SKM-1 treated with dmso at 0.1 percent for 144 hours (cell line): ENCODE results near the gene HTRA3.

Experiments used
- DNase-seq: peaks from one replicate; lab custom pipeline; 2025; ENCODE audit not compliant: unreplicated experiment; lab: John Stamatoyannopoulos, UW

The HTRA3 gene

DNA sequence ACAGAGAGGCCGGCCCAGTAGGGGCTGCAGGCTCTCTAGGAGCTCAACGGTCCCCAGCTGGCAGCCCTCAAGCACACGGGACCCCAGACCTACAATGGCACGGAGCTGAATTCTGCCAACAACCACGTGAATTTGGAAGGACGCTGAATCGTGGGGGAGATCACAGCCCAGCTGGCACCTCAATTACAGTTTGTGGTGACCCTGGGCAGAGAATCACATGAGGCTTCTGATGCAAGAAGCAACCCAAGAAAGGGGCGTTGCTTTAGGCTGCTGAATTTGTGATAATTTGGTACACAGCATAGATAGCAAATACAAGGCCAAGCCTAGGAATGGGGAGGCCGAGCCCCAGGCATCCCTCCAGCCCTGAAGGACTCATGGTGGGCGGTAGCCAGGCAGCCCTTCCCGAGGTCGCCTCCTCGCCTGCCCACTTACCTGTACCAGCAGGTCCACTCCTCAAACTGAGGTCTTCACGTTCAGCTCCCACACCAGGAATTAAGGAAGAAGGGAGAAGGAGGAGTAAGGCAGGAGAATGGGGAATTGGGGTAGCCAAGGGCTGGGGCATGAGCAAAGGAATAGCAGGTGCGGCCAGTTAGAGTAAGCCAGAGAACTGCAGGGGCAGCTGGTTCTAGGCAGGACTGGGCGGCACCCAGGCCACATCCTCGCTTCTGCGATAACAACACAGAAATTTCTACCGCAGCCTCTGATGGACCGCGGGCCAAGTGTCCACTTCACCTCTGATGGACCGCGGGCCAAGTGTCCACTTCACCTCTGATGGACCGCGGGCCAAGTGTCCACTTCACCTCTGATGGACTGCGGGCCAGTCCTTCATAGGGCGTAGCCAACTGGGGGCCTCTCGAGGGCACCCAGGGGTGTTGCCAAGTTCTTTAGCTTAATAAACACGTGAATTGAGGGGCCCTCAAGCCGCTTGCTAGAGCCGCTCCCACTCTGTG lies 23.4 kb upstream of the HTRA3 start:
- DNase-seq = no peak

DNA sequence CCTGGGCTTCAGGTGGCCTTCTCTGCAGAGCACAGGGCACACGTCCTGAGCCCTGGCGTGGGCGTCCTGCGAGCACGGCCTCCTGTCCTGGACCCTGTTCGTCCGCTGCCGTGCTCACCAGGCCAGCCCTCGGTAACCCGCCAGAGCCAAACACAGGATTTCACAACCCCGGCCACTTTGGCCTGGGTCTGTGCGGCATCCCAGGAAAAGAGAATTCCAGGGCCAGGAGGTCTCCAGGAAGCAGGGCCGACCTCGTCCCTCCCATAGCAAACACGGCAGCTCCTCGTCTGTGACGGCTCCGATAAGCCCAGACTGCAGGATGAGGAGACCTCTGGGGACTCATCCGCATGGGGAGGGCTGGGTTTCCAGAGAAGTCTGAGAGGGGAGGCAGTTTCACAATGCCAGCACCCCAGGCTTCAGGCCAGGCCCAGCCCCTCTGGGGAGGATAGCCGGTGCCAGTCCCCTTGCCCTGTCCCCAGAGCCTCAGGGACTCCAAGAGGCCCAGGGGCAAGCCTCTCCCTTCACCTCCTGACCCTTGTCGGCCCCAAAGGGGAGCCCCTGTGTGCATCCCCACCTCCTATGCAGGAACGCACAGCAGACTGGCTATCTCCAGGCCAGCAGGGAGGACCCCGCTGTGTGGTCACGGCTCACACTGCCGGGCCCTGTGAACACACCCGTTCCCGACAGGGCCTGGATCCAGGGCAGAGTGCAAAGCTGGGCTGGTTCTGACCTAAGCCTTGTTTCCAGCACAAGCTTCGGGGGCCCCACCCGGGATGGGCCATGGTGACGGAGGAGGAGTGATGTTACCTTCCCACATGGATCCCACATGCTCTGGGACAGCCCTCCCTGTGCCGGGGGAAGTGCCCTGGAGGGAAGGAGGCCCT lies 22.3 kb upstream of the HTRA3 start:
- DNase-seq = no peak

DNA sequence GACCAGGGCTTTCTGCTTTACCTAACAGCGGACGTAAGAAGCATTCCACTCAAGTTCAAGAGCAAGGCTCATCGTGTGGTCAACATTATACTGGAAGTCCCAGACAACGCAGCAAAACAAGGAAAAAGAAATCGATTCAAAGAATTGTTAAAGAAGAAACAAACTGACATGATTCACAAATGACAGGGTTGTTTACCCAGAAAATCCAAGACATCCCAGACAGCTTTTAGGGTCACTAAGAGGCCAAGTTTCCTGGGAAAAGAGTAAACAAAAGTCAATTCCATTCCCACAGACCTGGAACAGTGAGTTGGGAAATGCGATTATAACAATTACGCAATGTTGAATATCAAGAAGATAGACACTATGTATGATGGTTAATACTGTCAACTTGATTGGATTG lies 21.5 kb upstream of the HTRA3 start:
- no peak for DNase-seq

DNA sequence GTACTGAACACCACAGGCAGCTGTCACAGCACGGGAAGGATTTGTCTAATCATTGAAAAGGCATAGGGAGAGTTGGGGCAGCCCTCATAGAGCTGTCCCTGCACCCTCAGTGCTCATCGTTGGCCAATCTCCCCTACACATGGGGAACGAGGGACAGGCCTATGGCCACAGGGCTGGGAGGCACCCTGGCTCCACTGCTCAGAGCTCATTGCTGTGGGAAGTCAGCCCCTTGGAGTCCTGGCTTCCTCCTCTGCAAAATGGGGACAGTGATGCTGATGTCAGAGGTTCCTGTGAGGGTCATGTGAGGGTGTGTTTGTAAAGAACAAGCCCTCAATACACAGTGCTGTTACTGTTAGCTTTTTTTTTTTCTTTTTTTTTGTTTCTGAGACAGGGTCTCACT lies 19.3 kb upstream of the HTRA3 start:
- DNase-seq = no peak

DNA sequence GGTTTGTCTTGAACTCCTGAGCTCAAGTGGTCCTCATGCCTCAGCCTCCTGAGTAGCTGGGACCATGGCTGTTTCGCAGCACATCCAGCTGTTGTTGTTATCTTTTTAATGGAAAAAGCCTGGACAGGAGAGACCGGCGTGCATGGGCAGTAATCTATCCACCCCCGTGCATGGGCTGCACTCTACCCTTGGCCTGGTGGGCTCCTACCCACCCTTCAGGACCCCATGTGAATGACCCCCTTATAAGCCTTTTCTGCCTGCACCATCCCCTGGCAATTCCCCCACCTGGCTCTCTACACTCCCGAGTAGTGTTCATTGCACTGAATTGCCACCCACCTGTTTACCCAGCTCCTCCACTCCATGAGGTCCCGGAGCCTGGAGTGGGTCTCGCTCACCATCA lies 18.9 kb upstream of the HTRA3 start:
- no peak for DNase-seq

DNA sequence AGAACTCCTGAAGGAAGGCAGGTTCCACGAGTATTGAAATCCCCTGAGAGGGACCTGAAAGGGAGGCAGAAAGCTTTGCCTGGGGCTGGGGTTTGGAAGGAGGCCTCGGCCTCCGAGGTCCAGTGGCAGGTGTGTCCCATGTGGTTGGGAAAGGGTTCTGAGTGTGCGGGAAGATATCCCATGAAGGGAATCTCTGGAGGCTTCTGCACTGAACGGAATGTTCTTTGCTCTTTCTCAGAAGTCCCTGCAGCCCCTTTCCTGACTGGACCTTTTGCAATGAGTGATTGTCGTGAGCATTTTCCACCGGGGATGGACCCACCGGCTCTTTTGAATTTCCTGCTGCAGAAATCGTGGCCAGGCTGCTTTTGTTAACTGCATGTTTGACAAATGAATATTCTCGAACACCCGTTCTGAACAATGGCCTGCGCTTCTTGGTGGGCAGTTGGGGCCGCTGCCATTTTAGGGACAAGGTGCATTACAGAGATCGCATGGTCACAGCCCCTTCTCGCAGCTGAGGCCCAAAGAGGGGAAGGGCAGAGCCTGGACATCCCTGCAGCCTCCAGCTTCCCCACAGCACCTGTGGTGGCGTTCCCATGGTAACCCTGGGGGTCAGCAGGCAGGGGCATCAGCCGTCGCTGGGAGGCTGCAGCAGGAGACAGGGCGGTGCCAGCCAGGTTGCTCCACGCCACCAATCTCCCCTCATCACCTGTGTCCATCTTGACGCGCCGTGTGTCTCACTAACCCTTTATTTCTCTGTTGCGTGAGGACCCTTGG lies 18.3 kb upstream of the HTRA3 start:
- DNase-seq = no peak

DNA sequence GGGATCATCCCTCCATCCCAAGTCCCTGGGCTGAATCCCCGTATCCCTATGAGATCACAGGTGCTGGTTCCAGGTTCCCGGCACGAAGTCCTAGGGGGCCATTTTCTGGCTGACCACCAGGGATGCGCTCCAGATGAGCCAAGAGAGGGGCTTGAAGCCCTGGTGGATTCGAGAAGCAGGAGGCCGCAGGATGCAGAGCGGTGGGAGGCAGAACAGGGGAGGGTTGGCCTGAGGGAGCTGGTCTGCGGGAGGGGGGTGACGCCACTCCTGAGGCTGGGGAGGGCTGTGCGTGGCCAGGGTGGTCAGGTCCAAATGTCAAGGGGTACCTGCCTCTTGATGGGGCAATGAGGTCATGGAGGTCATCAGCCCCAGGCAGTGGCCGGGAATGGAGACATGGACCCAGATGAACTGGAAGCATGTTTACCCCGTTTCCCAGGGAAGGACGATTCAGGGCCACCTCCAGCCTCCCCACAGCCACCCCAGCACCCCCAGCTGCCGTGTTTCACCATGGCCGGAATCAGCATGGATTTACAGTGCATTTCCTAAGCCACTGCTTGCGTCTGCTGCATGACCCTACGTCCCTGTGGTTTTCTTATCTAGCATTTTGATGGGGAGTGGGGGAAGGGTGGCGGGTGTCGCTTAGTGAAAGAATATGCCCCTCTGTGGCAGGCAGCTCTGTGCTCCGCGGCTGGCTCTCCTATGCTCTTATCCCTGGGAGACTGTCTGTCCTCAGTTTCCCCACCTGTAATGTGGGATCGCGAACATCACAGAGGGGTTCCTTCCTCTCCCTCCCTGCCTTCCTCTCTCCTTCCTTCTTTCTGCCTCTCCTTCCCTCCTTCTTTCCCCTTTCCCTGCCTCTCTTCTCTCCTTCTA lies 17.0 kb upstream of the HTRA3 start:
- DNase-seq = no peak

DNA sequence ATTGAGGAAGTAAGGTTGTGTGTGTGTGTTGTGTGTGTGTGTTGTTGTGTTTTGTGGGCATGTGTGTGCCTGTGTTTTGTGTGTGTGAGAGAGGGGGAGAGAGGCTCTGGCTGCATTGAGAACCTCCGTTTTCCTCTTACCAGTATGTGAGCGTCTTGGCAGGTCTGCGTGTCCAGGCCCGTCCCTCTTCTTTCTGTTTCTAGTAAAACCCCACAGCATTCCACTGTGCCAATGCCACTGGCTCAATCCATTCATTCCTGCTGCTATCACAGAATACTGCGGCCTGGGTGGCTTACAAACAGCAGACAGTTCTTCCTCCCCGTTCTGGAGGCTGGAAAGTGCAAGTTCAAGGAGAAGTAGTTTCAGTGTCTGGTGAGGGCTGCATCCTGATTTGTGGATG lies 15.5 kb upstream of the HTRA3 start:
- no peak for DNase-seq

DNA sequence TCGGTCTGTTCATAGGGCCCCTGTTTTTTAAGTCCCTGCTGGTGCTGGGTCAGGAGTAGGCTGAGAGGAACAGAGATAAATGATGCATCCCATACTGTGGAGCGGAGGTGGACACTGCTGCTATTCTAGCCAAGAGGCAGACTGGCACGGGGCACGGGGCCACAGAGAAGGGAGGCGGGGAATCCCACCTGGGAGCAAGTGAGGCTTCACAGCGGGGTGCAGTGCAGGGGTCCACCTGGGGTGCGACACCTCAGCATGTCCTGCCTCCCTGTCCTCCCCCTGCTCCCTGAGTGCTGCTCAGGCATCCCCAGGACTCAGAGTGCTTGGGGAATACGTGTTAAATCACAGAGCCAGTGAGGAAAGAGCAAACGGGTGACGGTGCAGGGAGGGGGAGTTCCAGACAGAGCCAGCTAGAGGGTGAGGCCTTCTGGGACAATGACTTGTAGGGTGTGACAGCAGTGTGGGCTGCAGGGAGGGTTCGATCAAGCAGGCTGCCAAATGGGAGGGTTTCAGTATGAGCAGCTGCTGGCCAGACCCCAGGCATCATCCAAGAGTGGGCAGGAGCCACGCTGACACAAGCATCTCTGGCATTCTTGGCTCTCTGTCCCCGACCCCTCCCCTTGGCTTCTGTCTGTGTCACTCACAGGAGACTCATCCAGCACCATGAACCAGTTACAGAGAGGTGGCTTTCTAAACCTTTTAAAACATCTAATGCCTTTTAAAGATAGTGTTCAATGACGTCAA lies 13.7 kb upstream of the HTRA3 start:
- no peak for DNase-seq

DNA sequence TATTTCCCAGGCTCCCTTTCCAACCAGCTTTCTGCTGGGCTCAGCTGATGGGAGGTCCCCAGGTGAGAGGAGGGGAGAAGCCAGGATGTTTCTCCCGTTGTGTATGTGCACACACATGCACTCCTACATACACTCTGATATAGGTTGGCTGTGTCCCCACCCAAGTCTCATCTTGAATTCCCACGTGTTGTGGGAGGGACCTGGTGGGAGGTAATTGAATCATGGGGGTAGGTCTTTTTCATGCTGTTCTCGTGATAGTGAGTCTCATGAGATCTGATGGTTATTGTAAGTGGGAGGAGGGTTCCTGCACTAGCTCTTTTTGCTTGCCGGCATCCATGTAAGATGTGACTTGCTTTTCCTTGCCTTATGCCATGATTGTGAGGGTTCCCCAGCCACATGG lies 11.7 kb upstream of the HTRA3 start:
- DNase-seq = no peak

DNA sequence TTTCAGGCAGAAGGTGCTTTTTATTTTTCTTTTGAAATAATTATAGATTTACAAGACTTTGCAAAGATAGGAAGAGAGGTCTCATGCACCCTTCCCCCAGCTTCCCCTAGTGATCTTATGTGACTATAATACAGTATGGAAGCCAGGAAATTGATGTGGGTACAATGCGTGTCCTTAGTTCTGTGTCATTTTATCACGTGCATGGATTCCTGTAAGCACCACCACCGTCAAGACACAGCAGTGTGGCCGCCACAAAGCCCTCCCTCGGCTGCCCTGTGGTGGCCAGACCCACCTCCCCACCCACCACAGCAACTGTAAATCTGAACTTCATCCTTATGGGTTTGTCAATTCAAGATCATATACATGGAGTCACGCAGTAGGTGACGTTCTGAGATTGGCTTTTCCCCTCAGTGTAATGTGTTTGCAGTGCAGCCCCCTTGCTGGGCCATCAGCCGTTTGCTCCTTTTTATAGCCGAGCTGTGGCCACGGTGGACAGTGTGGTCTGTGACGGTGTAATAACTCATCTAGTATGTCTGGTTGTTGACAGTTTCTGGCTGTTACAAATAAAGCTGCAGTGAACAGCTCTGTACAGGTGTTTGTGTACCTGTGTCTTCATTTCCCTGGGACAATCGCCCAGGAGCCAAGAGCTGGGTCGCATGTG lies 10.9 kb upstream of the HTRA3 start:
- no peak for DNase-seq

DNA sequence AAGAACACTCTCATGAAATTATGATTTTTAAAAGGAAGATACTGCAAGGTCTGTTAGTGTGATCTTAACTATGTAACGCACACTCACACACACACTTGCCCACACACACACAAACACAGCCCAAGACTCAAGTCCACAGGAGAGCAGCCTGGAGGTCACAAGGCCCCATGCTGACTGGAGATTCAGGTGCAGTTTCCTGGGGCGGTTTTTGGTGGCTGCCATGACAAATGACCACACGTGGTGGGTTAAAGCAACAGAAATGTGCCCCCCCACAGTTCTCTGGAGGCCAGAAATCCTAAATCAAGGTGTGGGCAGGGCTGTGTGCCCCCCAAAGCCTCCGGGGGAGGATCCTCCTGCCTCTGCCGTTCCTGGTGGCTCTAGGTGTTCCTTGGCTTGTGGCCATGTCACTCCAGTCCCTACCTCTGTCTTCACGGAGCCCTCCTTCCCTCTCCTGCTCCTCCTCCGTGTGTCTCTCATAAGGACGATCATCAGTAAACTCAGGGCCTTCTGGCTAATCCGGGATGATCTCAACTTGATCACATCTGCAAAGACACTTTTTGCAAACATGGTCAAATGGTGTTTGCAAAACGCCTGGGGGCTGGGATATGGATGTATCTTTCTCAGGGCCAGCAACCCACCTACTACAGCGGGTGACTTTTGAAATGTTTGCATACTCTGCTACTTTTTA lies 9.7 kb upstream of the HTRA3 start:
- DNase-seq = no peak

DNA sequence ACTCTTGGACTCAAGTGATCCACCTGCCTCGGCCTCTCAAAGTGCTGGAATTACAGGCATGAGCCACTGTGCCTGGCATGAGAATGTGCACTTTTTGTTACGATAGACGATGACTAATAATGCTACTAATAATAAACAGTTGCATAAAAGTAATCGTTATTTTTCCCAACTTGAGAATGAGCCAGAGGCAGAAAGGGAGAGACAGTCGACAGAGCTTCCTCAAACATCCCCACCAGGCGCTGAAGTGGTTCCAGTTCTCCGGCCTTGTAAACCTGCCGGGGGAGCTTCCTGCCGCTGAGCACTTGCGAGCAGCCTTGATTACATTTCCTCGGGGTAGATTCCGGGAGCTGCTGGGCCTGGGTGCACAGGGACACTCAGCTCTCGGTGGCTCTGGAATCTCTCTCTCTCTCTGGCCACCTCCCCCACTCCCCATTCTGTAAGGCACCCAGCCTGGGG lies 8.9 kb upstream of the HTRA3 start:
- DNase-seq = no peak

DNA sequence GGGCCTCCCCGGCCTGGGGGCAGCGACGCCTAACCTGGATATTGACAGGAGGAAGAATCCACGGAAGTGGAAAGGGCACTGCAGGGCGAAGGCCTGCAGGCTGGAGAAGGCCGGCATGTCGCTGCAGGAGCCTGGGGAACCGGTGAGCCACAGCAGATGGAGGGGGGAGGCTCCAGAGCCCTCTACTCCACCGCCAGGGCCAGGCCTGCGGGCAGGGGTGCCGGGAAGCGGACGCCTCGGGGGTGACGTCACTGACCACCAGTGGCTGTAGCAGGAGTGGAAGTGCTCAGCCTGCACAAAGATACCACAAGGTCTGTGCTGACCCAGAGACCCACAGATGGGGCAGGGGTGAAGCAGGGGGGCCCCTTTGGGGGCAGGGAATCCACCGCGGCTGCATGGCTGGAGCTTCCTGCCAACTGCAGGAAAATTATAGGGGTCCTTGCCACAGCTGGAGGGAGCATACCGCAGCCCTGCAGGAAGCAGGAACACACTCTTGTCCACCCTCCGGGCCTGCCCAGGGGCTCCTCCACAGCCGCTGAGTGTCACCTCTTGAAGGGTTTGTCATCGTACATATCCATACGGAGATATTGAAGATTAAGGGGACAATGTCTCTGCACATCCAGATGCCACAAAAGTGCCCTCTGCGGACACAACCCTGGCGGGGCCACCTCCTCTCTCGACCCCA lies 7.6 kb upstream of the HTRA3 start:
- DNase-seq = no peak

DNA sequence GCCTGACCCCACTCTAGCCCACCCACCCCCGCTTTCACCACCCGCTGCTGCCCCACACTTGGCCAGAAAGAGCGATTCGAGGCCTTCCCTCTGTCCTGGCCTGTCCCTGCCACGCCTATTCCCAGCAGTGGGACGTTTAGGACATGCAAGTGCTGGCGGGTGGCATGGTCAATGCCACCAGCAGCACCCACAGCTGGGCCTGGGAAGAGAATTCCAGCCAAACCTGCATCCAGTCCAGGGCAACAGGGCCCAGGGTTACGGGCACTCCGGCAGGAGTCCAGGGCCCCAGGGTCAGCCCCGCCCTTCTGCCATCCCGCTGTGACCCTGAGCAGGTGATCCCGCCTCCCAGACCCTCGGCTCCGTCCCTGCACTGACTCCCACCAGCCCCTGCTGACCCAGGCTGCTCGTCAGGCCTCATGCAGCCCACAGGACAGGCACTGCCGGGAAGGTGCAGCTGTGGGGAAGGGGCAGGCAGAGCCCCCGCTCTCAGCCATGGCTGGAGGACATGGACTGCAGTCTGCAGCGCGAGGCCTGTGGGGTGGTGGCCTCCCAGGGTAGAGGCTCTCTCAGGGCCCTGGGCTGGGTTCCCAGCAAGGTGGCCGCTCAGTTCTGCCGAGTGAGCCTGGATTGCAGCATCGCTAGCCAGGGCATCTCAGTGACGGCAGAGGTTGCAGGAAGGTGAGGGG lies 6.8 kb upstream of the HTRA3 start:
- no peak for DNase-seq

DNA sequence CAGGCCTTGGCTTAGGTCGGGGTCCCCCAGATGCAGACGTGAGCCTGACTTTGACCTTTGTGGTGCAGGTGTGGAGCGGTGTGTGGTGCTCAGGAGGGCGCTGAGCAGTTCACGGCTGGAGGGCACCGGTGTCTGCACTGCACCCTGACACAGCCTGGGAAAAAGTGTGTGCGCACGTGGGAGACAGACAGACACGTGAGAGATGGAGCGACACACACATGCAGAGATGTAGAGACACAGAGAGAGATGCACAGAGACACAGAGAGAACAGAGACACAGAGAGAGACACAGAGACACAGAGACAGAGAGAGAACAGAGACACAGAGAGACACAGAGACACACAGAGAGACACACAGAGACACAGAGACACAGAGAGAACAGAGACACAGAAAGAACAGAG lies 6.2 kb upstream of the HTRA3 start:
- no peak for DNase-seq

DNA sequence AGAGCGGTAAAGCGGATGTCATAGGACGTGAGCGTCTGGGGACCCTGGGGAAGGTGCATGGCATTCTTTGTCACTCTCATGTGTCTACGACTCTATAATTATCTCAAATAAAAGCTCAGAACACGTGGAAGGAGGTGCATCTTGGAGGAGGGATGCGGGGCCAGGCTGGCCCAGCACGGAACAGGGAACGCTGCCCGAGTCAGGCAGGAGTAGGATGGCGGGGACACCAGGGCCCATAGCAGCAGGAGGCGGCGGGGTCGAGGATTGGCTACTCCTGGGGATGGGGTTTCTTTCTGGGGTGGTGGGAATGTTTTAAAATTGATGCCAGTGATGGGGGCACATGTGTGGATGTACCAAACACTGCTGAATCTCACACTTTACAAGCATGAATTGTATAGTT lies 5.4 kb upstream of the HTRA3 start:
- DNase-seq = no peak
